Ramos (cell line): ENCODE measurements around the gene LURAP1L.

Experiments
- in situ Hi-C: fragments of 300-500 bp; cut with MboI; formaldehyde crosslinking; loops from one replicate; pipeline ENCODE4 v1.14.3; 2022; ENCODE audit warnings: low sequenced_read_pairs; ENCODE audit not compliant: unreplicated experiment

LURAP1L gene

DNA sequence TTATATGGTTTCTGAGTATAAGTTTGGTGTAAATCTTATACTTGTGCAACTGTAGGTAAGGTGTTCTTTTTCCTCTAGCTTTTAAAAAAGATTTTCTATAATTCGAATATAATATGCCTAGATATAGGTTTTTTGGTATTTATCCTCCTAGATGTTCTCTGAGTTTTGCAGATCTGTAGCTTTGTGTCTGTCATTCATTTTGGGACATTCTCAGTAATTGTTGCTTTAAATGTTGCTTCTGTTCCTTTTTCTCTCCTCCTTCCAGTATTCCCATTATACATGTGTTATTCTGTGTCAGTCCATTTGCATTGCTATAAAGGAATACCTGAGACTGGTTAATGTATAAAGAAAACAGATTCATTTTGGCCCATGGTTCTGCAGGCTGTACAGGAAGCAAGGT, 33.7 kb downstream of the LURAP1L start:
- in situ Hi-C loops = no loop called here

DNA sequence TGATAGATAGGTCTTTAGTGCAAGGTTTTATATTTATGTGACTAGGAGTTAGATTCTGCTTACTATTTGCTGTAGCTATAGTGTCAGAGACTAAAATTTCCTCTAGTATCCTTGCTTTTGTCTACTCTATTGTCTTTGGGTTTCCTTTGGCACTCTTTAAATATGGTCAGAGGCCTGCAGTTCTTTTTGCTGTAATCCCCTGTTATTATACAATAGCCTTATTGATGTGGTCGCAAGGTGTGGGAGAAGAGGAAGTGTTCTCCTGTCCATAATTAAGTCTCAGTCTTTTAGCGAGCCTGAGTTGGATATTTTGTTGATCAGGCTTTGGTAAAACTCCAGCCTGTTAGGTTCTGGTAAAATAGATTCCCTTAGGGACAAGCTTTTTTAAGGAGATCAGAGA, 34.9 kb downstream of the LURAP1L start:
- in situ Hi-C loops = no loop called here

DNA sequence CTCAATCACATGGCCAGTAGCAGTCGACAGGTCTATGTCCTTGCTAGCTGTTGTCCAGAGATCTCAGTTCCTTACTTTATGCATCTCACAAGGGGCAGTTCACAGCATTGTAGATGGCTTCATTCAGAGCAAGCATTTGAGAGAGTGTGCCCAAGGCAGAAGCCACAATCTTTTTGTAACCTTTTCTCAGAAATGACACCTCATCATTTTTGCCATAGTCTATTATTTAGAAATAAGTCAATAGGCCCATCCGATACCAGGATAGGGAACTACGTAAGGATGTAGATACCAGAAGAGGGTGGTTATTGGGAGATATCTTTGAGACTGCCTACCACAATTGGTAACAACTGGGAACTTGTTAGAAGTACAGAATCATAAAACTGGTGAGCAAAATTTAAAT, 37.1 kb downstream of the LURAP1L start:
- in situ Hi-C loops = no loop called here

GRCh38 chr9:12812710-12813109, 37.9 kb downstream of the LURAP1L start:
- in situ Hi-C loops = no loop called here

DNA sequence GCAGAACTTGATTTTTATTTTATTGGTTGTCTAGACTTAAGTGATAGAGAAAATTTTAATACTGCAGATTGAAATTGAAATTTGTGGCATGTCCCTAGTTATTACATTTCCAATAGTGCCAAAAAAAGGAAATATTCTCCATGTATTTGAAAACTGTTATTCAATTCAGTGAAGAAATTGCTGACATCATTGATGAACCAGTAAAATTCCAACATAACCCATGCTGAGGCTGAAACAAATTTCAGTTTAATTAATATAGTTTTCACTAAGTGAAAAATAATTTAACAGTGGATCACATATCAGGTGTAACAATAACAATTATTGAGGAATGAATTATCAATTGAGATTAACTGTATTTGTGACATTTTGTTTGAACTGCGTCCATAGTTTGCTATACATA, 38.7 kb downstream of the LURAP1L start:
- in situ Hi-C loops = no loop called here

DNA sequence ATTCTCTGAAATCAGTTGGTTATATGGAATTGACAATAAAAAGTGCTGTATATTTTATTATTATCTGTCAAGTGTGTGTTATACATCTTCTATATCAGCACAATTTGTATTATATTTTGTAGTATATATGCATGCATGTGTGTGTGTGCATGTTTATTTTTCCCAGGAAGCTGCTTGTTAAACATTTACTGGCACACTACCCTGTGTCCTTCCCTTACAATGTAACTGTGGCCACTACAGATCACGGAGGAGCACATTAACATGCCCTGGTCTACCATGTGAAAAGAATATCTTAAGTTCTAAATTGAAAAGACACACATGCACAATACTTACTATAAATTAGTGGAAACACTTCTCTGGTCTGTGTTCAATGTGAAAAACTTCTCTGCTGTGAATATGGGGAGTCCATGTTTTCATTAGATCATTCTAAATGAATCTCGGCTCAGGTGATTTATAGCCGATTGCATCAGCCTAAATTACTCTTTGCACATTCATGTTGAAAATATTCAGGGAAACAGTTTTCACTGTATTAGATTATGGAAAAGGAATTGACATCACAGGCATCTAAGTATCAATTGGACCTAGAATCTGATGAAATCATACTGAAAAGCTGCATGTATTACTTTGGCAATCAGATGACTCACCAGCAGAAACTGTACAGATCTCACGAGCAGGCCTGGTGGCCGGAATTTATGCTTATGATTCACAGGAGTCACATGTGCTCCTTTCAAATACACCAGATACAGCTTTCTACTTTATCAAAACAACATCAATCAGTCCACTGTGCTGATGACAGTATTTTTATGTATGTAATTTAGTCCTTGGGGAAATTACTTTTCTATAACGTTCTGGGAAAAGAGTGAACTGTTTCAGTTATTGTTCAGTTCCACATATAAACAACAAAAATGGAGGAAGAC, 39.4 kb downstream of the LURAP1L start:
- in situ Hi-C loops = no loop called here

GRCh38 chr9:12814877-12815237, 40.0 kb downstream of the LURAP1L start:
- in situ Hi-C loops = no loop called here

DNA sequence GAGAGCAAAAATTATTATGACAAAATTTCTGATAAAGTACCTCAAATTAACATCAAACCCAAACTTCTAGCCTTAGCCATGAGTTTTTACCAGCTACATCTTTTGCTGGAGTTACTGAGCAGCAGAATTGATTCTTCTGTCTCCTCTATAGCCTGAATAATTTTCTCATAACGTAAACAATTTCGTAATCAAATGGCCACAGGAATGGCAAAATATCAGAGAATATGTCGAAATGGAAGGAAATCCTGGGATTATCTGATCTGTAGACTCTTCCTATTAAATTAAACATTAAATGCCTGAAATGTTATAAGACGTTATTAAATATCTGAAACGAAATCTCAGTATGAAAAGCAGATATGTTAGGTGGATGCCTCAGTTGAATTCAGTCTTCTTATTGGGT, 41.1 kb downstream of the LURAP1L start:
- in situ Hi-C loops = no loop called here

- in situ Hi-C loops = no loop called here
Observed at GRCh38 chr9:12816656-12817101, 41.9 kb downstream of the LURAP1L start.

DNA sequence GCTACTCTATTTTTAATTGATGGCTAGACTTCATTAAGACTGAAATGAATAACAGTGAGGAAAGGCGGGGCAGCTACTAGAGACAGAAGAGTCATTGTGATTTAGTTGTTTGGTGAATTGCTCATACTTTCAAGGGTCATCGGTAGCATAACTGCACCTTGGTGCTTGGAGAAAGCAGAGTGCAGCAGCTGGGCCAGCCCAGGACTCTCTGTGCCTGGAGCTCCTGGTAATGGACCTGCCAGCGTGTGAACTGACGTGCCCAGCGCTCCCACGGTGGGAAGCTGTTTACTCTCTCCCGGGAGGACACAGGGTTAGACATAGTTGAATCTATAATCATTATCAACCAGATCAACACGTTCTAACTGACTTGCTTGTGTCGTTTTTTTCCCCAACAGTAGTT, 42.9 kb downstream of the LURAP1L start:
- in situ Hi-C loops = no loop called here

GRCh38 chr9:12818431-12819000, 43.7 kb downstream of the LURAP1L start:
- in situ Hi-C loops = no loop called here

DNA sequence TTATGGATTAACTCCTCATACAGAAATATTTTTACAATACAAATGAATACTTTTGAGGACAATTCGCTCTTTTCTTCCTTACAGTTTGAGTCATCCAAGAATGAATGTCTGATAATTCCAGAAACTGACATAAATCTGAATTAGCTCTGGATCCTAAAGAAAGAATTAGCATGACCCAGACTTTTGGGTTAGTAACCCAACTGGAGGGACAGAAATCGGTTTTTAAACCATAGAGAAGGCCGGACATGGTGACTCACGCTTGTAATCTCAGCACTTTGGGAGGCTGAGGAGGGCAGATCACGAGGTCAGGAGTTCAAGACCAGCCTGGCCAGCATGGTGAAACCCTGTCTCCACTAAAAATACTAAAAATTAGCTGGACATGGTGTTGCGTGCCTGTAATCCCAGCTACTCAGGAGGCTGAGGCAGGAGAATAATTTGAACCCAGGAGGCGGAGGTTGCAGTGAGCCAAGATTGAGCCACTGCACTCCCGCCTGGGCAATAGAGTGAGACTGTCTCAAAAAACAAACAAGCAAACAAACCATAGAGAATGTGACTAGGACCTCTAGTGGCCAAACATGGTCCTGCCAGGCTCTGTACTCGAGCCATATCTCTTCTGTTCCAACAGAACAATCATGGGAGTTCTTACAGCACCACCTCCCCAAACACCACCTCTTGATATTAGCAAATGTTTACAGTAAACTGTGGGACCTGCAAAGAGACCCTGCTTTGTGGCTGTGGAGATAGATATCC, 44.8 kb downstream of the LURAP1L start:
- in situ Hi-C loops = no loop called here

- in situ Hi-C loops = no loop called here
Observed at GRCh38 chr9:12822111-12822510, 47.3 kb downstream of the LURAP1L start.

DNA sequence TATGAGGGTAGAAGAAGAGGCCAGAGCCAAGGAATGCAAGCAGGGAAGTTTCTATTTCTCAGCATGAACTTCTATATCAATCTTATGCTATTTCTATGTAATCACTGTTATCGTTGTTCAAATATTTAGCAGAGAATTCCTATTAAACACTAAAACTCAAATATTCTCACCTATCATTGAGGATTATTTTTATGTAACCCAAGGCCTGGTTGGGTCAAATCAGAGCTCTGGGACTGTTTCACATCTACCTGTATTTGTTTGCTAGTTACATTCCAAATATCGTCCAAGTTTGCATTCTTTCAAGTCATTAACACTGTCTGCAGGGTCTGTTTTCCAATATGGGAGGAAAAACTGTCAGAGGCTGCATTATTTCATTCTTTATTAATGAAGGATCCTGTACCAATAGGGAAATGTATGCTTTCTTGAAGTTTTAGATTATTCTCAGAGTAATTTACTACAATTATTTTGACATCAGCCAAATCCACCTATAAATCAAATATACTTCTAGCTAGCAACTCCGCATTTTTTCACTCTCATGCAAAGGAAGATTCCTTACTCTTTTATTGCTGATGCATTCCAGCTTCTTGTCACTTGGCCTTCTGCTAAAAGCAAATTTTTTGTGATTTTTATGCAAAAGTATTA, 52.2 kb downstream of the LURAP1L start:
- in situ Hi-C loops = no loop called here

- in situ Hi-C loops = no loop called here
Observed at GRCh38 chr9:12833701-12834100, 58.9 kb downstream of the LURAP1L start.

- in situ Hi-C loops = no loop called here
Observed at GRCh38 chr9:12838546-12838945, 63.7 kb downstream of the LURAP1L start.

- in situ Hi-C loops = no loop called here
Observed at GRCh38 chr9:12843735-12844134, 68.9 kb downstream of the LURAP1L start.

DNA sequence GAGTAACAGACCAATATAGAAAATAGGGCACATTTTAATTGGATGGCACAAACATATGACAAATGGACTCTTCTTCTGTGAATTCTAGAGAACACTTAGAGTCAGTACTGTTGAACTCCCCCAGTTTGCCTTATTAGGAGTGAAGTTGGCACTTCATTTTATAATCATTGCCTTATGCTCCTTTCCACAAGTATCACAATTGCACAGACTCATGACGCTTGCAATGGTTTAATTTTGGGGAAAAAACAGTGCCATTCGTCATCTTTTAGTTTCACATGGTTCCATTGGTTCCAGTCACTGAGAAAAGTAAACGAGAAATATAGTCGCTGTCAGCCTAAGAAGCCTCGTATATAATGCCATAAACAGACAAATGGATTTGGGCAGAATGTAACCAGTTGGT, 71.2 kb downstream of the LURAP1L start:
- in situ Hi-C loops = no loop called here

DNA sequence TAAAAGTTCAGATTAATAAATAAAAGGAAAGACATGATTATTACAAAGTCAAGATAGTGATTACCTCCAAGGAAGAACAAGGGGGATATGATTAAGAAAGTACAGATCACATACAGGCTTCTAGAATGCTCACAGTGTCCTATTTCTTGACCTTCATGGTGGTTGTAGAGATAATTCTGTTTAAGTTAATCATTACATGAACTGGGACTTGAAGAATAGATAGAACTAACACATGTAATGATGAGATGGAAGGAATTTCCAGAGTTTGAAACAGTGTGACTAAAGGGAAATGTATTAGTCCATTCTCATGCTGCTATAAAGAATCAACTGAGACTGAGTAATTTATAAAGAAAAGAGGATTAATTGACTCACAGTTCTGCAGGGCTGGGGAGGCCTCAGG, 72.7 kb downstream of the LURAP1L start:
- in situ Hi-C loops = no loop called here

GRCh38 chr9:12849486-12850003, 74.7 kb downstream of the LURAP1L start:
- in situ Hi-C loops = no loop called here
